Neural cell (in vitro differentiated cells): ENCODE measurements around the gene RASEF. TPM values are rescaled to one million over a fixed set of nuclear protein-coding genes. Genes with fewer than 3 reads are reported as not detected.
"Not testable (repeated sequence)": the region's sequence is repeated elsewhere in the genome, so short reads cannot be mapped to it uniquely, and the experiment has no call there.

Experiments used
- H2AFZ ChIP-seq: fragments of 200-600, 300-800 bp; sonication (generic), shearing (Covaris generic); 2 replicates; pipeline ENCODE4 v1.6.0; 2014; ENCODE audit warnings: low read depth, mild to moderate bottlenecking, antibody characterized with exemption, low read length, moderate library complexity
- H3F3A ChIP-seq: fragments of 200-600 bp; shearing (Covaris generic); 2 replicates; pipeline ENCODE4 v1.6.1; 2016; ENCODE audit warnings: mild to moderate bottlenecking, moderate library complexity, mixed read lengths, antibody characterized with exemption, low read length; ENCODE audit not compliant: insufficient read depth, poor library complexity, severe bottlenecking
- H3K27ac ChIP-seq: fragments of 200-600, 300-800 bp; sonication (generic), shearing (Covaris generic); 2 replicates; pipeline ENCODE4 v1.5.1; 2014; ENCODE audit warnings: mild to moderate bottlenecking, low read length, moderate library complexity
- H3K27me3 ChIP-seq: fragments of 300-800, 200-600 bp; sonication (generic), shearing (Covaris generic); 2 replicates; pipeline ENCODE4 v1.6.0; 2014; ENCODE audit warnings: mild to moderate bottlenecking, low read depth, low read length, moderate library complexity; ENCODE audit not compliant: insufficient read depth
- H3K36me3 ChIP-seq: fragments of 300-800, 200-600 bp; sonication (generic), shearing (Covaris generic); 2 replicates; pipeline ENCODE4 v1.5.1; 2014; ENCODE audit warnings: mild to moderate bottlenecking, antibody characterized with exemption, low read length, moderate library complexity; ENCODE audit not compliant: insufficient read depth
- H3K4me2 ChIP-seq: fragments of 300-800, 200-600 bp; sonication (generic), shearing (Covaris generic); 2 replicates; pipeline ENCODE4 v1.6.0; 2014; ENCODE audit warnings: mild to moderate bottlenecking, low read length
- H3K4me3 ChIP-seq: fragments of 300-800, 200-600 bp; sonication (generic), shearing (Covaris generic); 2 replicates; pipeline ENCODE4 v1.5.1; 2014; ENCODE audit warnings: mild to moderate bottlenecking, low read length, moderate library complexity
- H3K79me2 ChIP-seq: fragments of 200-600 bp; shearing (Covaris generic); replicated peaks from 2 replicates; pipeline ENCODE4 v1.6.0; 2014; ENCODE audit warnings: mild to moderate bottlenecking, low read length, moderate library complexity; ENCODE audit not compliant: insufficient read depth
- H3K9ac ChIP-seq: fragments of 300-800, 200-600 bp; sonication (generic), shearing (Covaris generic); 2 replicates; pipeline ENCODE4 v1.6.1; 2016; ENCODE audit warnings: mild to moderate bottlenecking, low read length, mixed read lengths
- H3K9me2 ChIP-seq: fragments of 200-600 bp; shearing (Covaris generic); 2 replicates; pipeline ENCODE4 v1.6.1; 2016; ENCODE audit warnings: mild to moderate bottlenecking, low read length, mixed read lengths; ENCODE audit not compliant: insufficient read depth
- H3K9me3 ChIP-seq: fragments of 200-600, 300-800 bp; sonication (generic), shearing (Covaris generic); 2 replicates; pipeline ENCODE4 v1.6.1; 2016; ENCODE audit warnings: mild to moderate bottlenecking, mixed run types, low read length, moderate library complexity, mixed read lengths
- H4K20me1 ChIP-seq: fragments of 200-600 bp; shearing (Covaris generic); 2 replicates; pipeline ENCODE4 v1.6.1; 2016; ENCODE audit warnings: mild to moderate bottlenecking, mixed run types; ENCODE audit not compliant: insufficient read depth
- CTCF ChIP-seq: fragments of 450-650 bp; IDR thresholded peaks from 2 replicates; pipeline ENCODE4 v1.5.1; 2014; ENCODE audit warnings: antibody characterized with exemption, mild to moderate bottlenecking, moderate library complexity; ENCODE audit not compliant: poor library complexity, severe bottlenecking
- EP300 ChIP-seq: fragments of 450-650 bp; conservative IDR thresholded peaks from 2 replicates; pipeline ENCODE4 v1.6.1; 2014; ENCODE audit warnings: antibody characterized with exemption, mild to moderate bottlenecking, moderate library complexity; ENCODE audit not compliant: poor library complexity, severe bottlenecking
- EZH2 ChIP-seq: fragments of 200-600, 300-800 bp; shearing (Covaris generic), sonication (generic); IDR thresholded peaks from 2 replicates; pipeline ENCODE4 v1.6.1; 2014; ENCODE audit warnings: antibody characterized with exemption, low read length, borderline replicate concordance, mild to moderate bottlenecking; ENCODE audit not compliant: insufficient read depth, poor library complexity, severe bottlenecking
- MXI1 ChIP-seq: fragments of 450-650 bp; conservative IDR thresholded peaks from 2 replicates; pipeline ENCODE4 v1.6.1; 2014; ENCODE audit warnings: antibody characterized with exemption, mild to moderate bottlenecking; ENCODE audit not compliant: poor library complexity, severe bottlenecking
- POLR2AphosphoS5 ChIP-seq: IDR thresholded peaks from 2 replicates; pipeline ENCODE4 v1.6.1; 2012
- RAD21 ChIP-seq: fragments of 450-650 bp; conservative IDR thresholded peaks from 2 replicates; pipeline ENCODE4 v1.6.1; 2014; ENCODE audit warnings: antibody characterized with exemption, mild to moderate bottlenecking, moderate library complexity
- SMC3 ChIP-seq: fragments of 450-650 bp; conservative IDR thresholded peaks from 2 replicates; pipeline ENCODE4 v1.6.1; 2014; ENCODE audit warnings: antibody characterized with exemption, mild to moderate bottlenecking, moderate library complexity; ENCODE audit not compliant: poor library complexity
- polyA plus RNA-seq: library from polyadenylated mRNA; depleted of rRNA; stranded (reverse); fragments of >200 nt; gene quantifications from 2 replicates; pipeline ENCODE4 v1.2.3, GENCODE V29; 2014

RASEF gene
- polyA plus RNA-seq, 1 donor from 2014 or later: 0.12 TPM

GRCh38 chr9:82934949-82935348, 128.0 kb downstream of the RASEF start:
- Histone ChIP-seq H3F3A (no peaks in the 10 kb centered on the region), H3K4me3 (no peak overlapping the region), H3K27me3 (no peaks in the 10 kb centered on the region), H3K27ac (no peak overlapping the region), H3K36me3 (no peaks in the 10 kb centered on the region), H3K9ac (no peak overlapping the region), H3K9me3 (no peaks in the 10 kb centered on the region), H2AFZ (no peak overlapping the region), H3K4me2 (no peak overlapping the region), H4K20me1 (no peaks in the 10 kb centered on the region), H3K79me2 (no peaks in the 10 kb centered on the region), H3K9me2 (no peaks in the 10 kb centered on the region)
- TF ChIP-seq EP300 (no peak), POLR2AphosphoS5 (no peak), MXI1 (no peak), EZH2 (no peak), RAD21 (no peak), CTCF (no peak)

- not testable (repeated sequence) for H3K36me3 ChIP-seq, H3K27ac ChIP-seq, H4K20me1 ChIP-seq, H3K9me2 ChIP-seq, H3K4me3 ChIP-seq, H3K79me2 ChIP-seq, H3K9ac ChIP-seq, H3K27me3 ChIP-seq, H3K9me3 ChIP-seq, H3K4me2 ChIP-seq, H2AFZ ChIP-seq, H3F3A ChIP-seq
These were observed 128.9 kb downstream of the RASEF start for GRCh38 chr9:82934025-82934424.

- H3K9me2 ChIP-seq: no peaks in the 10 kb centered on the region
- H3K9me3 ChIP-seq: no peaks in the 10 kb centered on the region
- no peaks in the 10 kb centered on the region for H4K20me1 ChIP-seq
- no peaks in the 10 kb centered on the region for H3K79me2 ChIP-seq
- no peak overlapping the region for H3K4me2 ChIP-seq
- no peak overlapping the region for H3K27ac ChIP-seq
- no peak overlapping the region for H3K4me3 ChIP-seq
- H3K27me3 ChIP-seq: no peaks in the 10 kb centered on the region
- TF ChIP-seq EP300: no peak
- no peak for TF ChIP-seq CTCF
- TF ChIP-seq MXI1: no peak
- no peak for TF ChIP-seq POLR2AphosphoS5
- TF ChIP-seq EZH2: no peak
- TF ChIP-seq SMC3: no peak
- H3K9ac ChIP-seq: no peak overlapping the region
- H3K36me3 ChIP-seq: no peaks in the 10 kb centered on the region
- no peak overlapping the region for H2AFZ ChIP-seq
- H3F3A ChIP-seq: no peaks in the 10 kb centered on the region
These were observed 132.8 kb downstream of the RASEF start for GRCh38 chr9:82930116-82930515.
